AG04449 (cell line): ENCODE data around the gene ARMC2.

Experiments used
- CTCF ChIA-PET: fragments of 350-600 bp; formaldehyde crosslinking; extraction: SDS; loops from one replicate; lab custom pipeline; 2021; ENCODE audit warnings: antibody characterized with exemption; lab: Yijun Ruan, JAX
- POLR2A ChIA-PET: fragments of 400-600, 350-600 bp; formaldehyde crosslinking; extraction: SDS; loops from one replicate; lab custom pipeline; 2020; ENCODE audit warnings: antibody characterized with exemption, inconsistent platforms; lab: Yijun Ruan, JAX
- DNase-seq: peaks from one replicate; pipeline ENCODE4 v3.0.0-alpha.2; 2010; ENCODE audit warnings: low read depth, low spot score
- H3K4me3 ChIP-seq: 2 replicates; pipeline ENCODE4 v1.5.1; 2011; ENCODE audit warnings: low read depth, mild to moderate bottlenecking, control low read depth, low read length
- CTCF ChIP-seq: IDR thresholded peaks from one replicate; pipeline ENCODE4 v1.5.1; 2011; ENCODE audit warnings: mild to moderate bottlenecking, moderate library complexity, low read length, control low read depth, inconsistent platforms; ENCODE audit not compliant: insufficient read depth; ENCODE audit errors: missing control alignments

The ARMC2 gene

GRCh38 chr6:108870357-108870756 lies 22.1 kb downstream of the ARMC2 start:
- DNase-seq = no peak
- no peak overlapping the region for H3K4me3 ChIP-seq
- TF ChIP-seq CTCF = no peak
- CTCF ChIA-PET = interaction anchor here (1.1 to 3.7 kb wide), 3 partner anchors 9 to 23 kb away, joined by 3 to 20 read pairs (median 3); no protein-coding TSS in a partner anchor
- POLR2A ChIA-PET = no interaction called here

- no peak overlapping the region for H3K4me3 ChIP-seq
- ChIA-PET CTCF (interaction anchor here (0.8 to 3.7 kb wide), 5 partner anchors 8 to 21 kb away, joined by 3 to 20 read pairs (median 4); no protein-coding TSS in a partner anchor), POLR2A (no interaction called here)
- TF ChIP-seq CTCF = no peak
- no peak for DNase-seq
Observed at GRCh38 chr6:108872141-108872557, 23.9 kb downstream of the ARMC2 start.

GRCh38 chr6:108872575-108872974 lies 24.4 kb downstream of the ARMC2 start:
- no peak overlapping the region for H3K4me3 ChIP-seq
- CTCF ChIA-PET = interaction anchor here (0.8 to 1.1 kb wide), 3 partner anchors 12 to 21 kb away, joined by 3 to 5 read pairs (median 4); no protein-coding TSS in a partner anchor
- POLR2A ChIA-PET = no interaction called here
- DNase-seq = no peak
- no peak for TF ChIP-seq CTCF

- POLR2A ChIA-PET = no interaction called here
Observed at GRCh38 chr6:108873251-108873650, 25.0 kb downstream of the ARMC2 start.

GRCh38 chr6:108873971-108874370 lies 25.7 kb downstream of the ARMC2 start:
- DNase-seq = no peak
- TF ChIP-seq CTCF = no peak
- H3K4me3 ChIP-seq = no peak overlapping the region
- CTCF ChIA-PET = interaction anchor here (1.0 kb wide), 1 partner anchor 20 kb away, joined by 5 read pairs; no protein-coding TSS in a partner anchor
- POLR2A ChIA-PET = no interaction called here

More at GRCh38 chr6:108873251-108873650, 25.0 kb downstream of the ARMC2 start:
- CTCF ChIA-PET = no interaction called here
- H3K4me3 ChIP-seq = no peak overlapping the region
- DNase-seq = no peak
- no peak for TF ChIP-seq CTCF

- CTCF ChIA-PET = interaction anchor here (1.0 to 1.6 kb wide), 2 partner anchors 19 kb away, joined by 5 to 6 read pairs; no protein-coding TSS in a partner anchor
- no peak overlapping the region for H3K4me3 ChIP-seq
Observed at GRCh38 chr6:108874470-108875160, 26.4 kb downstream of the ARMC2 start.

More at GRCh38 chr6:108874470-108875160, 26.4 kb downstream of the ARMC2 start:
- POLR2A ChIA-PET = no interaction called here
- DNase-seq = no peak
- no peak for TF ChIP-seq CTCF
